GM10266 (cell line): ENCODE data around the gene CAMK1D.

Experiments
- DNase-seq: peaks from one replicate; pipeline ENCODE4 v3.0.0; 2012; ENCODE audit errors: extremely low spot score
- TF ChIP-seq, protein P1 (sequence below): IDR thresholded peaks from 2 replicates; pipeline ENCODE4 v1.5.1; 2012; ENCODE audit warnings: mild to moderate bottlenecking, low read depth; ENCODE audit not compliant: control insufficient read depth, insufficient read depth; ENCODE audit errors: missing control alignments

CAMK1D gene

GRCh38 chr10:12531305-12532220 lies 182.2 kb downstream of the CAMK1D start:
- no peak for DNase-seq
- TF ChIP-seq, protein P1, sequence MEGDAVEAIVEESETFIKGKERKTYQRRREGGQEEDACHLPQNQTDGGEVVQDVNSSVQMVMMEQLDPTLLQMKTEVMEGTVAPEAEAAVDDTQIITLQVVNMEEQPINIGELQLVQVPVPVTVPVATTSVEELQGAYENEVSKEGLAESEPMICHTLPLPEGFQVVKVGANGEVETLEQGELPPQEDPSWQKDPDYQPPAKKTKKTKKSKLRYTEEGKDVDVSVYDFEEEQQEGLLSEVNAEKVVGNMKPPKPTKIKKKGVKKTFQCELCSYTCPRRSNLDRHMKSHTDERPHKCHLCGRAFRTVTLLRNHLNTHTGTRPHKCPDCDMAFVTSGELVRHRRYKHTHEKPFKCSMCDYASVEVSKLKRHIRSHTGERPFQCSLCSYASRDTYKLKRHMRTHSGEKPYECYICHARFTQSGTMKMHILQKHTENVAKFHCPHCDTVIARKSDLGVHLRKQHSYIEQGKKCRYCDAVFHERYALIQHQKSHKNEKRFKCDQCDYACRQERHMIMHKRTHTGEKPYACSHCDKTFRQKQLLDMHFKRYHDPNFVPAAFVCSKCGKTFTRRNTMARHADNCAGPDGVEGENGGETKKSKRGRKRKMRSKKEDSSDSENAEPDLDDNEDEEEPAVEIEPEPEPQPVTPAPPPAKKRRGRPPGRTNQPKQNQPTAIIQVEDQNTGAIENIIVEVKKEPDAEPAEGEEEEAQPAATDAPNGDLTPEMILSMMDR: no peak

DNA sequence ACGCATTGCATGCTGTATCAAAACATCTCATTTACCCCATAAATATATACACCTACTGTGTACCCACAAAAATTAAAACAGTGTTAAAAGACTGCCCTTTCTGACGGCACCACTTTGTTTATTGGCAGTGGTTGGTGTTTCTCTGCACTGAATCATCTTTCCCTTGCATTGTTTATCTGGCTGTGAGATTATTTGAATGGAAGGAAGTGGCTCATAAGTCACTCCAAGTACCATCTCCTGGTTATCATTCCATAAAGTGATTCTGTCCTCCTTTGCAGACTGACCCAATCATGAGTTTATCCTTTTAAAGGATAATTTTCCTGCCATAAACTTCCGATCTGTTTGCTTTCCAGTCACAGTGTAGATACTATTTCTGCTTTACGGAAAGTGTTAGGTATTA lies 183.8 kb downstream of the CAMK1D start:
- DNase-seq: no peak
- TF ChIP-seq, protein P1: no peak

DNA sequence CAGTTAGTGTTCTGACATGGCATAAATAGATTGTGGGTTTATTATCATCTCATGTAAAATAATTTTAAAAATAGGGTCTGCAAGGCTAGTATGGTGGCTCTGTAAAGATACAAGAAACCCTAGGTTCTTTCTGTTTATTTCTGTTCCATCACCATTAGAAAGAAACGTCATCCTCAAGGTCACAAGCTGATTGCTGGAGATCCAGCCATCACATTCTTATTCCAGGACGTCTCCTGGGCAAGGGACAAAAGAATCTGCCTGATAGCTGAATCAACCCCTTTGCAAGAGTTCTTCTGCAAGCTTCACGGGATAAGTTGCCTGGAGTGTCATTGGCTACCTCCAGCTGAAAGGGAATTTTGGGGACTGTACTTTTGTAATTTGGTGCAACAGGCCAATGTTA lies 184.4 kb downstream of the CAMK1D start:
- DNase-seq: no peak
- TF ChIP-seq, protein P1: no peak

DNA sequence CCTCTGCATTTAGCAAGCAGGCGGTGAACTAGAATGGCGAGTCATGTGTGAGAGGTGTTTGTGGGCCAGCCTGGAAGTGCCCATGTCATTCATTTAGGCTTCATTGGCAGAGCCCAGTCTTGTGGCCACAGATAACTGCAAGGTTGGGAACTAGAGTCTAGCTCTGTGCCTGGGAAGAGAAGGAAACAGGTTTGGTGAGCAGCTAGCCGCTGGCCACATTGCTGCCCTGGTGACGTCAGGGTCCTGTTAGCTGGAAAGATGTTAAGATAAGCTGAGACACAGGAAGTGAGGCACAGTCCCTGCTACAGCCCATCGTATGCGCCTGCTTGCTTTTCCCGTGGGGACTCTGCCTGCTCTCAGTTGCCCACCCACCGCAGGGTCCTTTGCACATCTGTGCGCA lies 185.5 kb downstream of the CAMK1D start:
- DNase-seq: no peak
- TF ChIP-seq, protein P1: no peak

- TF ChIP-seq, protein P1: no peak
- no peak for DNase-seq
Observed at GRCh38 chr10:12535656-12536055, 186.3 kb downstream of the CAMK1D start.

GRCh38 chr10:12538491-12538995 lies 189.2 kb downstream of the CAMK1D start:
- no peak for DNase-seq
- TF ChIP-seq, protein P1: no peak
